HG03432 (cell line): ENCODE results near the gene GATA6.
"Not testable (repeated sequence)": the region's sequence is repeated elsewhere in the genome, so short reads cannot be mapped to it uniquely, and the experiment has no call there.

Experiments used
- ATAC-seq: cut with Tn5 transposase; IDR thresholded peaks from one replicate; pipeline ENCODE4 v1.9.1; 2021; ENCODE audit warnings: mild to moderate bottlenecking, moderate library complexity; ENCODE audit not compliant: unreplicated experiment

GATA6 gene

DNA sequence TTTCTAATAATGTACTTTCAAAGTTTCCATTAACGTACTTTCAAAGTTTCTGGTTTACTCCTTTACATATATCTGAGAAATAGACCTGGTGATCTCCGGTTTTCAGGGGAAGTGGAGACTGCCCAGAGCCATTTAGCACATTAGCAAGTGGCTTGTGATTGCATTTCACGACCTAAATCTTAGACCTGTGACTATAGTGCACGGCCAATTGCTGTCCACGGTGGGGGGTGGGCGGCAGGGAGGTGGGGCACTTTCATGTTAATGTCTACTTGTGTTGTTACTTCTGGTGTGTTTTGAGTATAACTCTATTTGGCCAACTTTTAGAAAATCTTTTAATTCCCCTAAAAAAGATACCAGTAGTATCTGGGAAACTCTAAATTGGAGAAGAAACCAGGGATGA is 11.3 kb downstream of the GATA6 start:
- ATAC-seq, result no peak

DNA sequence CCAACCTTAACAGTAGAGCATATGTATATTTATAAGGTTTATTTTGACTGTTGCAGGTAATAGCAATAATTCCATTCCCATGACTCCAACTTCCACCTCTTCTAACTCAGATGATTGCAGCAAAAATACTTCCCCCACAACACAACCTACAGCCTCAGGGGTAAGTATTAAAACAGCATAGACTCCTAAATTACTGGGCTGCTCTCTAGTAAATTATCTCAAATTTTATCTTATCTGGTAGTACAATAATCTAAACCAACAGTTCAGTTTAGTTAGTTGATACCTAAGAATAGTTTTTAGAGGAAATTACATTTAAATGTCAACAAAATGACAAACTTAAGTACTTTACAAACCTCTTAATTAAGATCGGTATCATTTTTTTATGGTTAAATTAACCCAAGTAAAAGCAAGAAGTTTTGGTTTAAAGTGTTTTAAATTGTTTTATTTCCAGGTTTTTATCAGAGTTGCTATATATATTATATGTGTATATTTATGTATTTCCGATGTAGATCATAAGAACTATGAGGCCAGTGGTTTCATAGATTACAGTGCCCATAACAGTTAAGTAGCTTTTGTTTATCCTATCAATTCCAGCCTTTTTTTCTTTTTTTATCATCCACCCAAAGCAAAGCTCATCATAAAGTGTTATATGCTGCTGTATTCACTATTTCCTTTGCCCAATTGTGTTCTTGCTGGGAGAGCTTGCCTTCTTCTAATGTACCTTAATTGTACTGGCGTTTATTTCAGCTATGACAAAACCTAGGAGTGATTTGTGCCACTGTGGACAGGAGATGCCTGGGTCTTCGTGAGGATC is 13.7 kb downstream of the GATA6 start:
- no peak for ATAC-seq

DNA sequence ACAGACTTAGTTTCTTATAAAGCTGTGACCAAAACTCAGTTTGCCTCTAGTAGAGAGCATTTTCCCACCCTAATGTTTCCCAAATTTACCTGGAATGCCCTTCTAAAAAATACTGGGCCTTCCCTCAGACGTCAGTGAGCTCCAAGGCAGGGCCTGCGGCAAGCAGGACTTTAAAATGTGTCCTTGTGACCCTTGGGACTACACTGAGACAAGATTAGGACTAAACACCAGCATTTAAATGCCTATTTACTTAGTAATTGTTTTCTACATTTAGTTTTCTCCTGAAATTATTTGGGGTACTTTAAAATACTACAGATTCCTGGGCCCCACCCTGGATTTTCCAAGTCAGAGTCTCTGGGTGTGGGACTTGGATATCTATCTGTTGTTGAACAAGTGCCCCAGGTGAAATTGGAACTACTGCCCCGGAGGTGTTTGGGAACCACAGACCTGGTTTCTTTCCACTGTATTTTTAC is 14.3 kb downstream of the GATA6 start:
- ATAC-seq, result no peak

DNA sequence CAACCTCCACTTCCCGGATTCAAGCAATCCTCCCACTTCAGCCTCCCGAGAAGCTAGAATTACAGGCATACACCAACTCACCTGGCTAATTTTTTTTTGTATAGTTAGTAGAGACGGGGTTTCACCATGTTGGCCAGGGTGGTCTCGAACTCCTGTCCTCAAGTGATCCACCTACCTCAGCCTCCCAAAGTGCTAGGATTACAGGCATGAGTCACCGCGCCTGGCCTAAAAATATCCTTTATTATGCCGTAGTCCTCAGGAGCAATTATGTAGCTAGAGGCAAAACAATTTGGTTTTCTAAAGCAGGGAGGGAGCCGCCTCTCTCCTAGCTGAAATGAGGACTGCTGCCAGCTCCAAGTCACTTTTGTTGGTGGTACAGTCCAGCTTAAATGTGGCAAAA is 15.2 kb downstream of the GATA6 start:
- not testable (repeated sequence) for ATAC-seq

DNA sequence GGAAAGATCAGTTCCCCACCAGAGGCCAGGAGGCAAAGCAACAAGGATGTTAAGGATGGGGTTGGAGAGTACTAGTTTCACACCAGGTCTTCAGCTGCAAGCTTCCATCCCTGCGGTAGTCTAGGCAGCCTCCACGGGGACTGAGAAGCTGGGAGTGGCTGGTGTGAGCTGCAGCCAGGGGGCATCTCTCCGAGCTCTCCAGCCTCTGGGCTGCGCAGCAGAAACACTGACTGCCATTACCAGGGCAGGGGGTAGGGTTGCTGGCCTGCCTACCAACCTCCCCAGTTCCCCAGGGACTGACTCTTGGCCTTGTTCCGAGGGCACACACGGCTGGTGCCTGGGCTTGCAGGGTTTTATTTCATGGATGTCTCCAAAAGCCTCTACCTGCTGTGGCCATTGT is 15.9 kb downstream of the GATA6 start:
- ATAC-seq, result no peak

DNA sequence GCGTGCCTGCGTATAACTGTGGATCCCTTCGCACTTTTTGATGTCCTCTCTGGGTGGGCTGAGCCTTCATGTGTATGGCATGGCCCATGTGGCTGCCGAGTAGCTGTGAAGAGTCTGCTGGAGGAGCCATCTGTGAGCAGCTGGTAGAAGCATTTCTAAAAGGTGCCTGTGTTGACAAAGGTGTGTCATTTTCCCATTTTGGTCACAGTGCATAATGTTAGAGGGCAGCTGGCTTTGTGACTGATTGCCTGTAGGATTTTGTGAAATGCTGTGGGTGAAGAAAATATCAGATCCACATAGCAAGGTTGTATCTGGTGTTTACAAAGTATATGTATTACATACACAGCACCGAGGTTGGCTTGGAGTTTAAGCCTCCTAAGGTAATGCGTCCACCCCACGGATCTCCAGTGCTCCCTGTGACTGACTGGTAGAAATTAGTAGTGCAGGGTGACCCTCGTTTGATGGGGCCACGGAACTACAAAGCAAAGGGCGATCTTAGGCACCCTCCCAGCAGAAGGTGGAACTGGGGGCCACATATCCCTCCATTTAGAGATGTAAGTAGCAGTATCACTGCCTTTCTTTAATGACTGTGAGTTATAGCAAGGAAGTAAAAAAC is 16.5 kb downstream of the GATA6 start:
- no peak for ATAC-seq

DNA sequence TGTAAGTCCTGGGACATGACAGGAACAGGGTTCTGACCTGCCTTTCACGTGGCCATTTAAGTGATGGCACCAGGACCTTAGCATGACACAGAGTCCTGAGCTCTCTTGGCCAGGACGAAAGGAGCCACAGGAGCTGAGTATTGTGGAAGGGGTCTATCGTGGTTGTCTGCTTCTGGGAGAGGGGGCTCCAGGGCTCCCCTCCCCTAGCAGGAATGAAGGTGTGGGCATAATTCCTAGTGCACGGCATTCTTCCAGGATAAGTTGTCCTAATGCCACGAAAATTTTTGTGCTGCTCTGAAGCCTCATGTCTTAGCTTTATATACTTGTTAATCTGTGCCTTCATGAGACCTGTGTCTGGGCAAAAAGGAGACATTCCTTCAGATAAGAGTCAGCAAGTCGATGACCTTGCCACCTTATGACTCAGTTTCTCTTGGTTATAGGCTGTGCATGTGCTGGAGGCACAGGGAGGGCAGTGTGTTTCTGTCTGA is 17.1 kb downstream of the GATA6 start:
- no peak for ATAC-seq

DNA sequence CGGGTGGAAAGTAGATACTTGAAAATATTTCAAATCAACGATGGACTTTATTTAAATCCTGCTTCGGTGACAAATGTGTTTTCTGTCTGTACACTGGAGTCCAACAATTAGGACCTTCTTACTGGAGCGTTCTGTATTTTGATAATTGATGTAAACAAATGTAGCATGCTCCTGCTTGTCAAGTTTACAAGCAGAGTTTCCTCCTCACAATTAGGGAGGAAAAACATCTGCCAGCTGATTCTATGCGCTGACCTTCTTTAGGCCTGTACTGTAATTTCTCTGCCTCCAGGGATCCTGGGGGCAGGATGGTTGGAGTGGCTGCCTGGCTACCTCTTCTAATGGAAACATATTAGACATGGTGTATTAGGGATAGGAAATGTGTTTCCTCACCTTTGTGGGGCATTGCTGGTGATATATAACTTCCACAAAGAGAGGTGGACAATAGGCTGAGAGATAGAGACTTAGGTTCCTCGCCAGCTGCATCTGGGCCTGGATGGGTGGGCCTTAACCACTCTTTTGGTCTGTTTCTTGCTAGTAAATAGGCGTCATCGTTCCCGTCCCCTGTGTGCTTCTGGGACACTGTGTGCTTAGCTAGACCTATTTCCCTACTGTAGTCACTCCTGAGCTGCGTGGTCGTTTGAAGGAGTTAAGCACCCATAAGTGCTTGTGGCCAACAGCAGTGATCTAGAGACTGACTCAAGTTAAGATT is 19.3 kb downstream of the GATA6 start:
- ATAC-seq, result no peak

DNA sequence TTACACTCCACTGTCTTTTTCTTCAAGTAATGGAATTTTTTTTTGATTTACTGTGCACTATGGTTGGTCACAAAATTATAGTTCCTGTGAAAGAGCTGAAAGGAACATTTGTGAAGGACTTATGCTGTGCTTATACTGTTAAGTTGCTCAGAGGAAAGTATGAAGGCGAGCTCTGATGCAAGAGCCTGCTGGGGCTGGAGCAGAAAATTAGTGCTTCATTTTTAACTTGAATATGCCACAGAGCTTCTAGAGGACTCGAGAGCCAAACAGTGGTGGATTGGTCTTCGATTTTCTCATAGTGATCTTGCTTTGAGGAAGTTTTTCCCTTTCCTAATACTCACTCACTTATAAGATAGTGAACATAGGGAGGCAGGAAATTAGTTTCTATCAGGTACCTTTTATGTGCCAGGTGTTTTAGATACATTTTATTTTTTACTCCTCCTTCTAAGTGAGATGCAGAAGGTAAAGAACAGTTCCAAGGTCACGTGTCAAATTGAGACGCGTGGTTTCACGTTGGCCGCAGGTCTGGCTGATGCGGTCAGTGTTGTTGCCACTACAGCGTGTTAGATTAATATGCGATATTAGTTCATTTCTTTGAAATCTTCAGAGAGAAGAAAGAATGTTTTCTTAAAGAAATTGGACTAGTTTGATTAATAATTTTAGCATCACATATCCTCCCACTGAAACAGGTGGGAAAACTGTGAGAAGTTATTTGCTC is 20.2 kb downstream of the GATA6 start:
- ATAC-seq, result no peak

DNA sequence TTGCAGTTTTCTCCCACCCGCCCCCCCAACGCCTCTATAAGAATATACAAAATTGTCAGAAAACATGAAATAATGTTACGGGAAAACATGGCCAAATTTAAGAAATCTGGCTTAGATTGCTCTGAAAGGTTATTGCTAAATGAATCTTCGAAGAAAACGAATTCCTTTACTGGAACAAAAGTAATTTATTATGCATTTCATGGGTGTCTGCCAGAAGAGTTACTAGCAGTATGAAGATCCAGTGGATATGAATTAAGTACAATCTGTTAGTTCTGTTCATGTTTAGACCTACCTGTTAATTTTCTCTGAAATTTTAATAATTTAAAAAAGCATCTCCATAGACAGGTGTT is 21.9 kb downstream of the GATA6 start:
- ATAC-seq, result no peak

DNA sequence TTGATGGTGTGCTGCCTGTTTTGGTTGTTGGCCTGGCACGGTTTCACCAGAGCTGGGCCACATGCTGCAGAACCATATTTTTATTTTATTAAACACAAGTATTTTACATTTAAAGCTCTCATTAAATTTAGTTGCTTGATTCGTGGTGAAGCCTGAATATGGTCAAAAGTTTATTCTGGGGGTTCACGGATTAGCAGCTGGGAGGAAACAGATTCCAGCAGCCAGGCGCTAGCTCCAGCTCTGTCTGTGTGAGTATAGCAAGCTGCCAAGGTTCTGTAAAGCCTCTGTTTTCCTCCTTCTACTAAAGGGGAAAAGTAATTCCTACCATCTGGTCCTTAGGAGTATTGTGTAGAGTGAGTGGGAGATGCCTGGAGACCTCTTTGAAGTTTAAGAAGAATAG is 22.5 kb downstream of the GATA6 start:
- ATAC-seq, result no peak

DNA sequence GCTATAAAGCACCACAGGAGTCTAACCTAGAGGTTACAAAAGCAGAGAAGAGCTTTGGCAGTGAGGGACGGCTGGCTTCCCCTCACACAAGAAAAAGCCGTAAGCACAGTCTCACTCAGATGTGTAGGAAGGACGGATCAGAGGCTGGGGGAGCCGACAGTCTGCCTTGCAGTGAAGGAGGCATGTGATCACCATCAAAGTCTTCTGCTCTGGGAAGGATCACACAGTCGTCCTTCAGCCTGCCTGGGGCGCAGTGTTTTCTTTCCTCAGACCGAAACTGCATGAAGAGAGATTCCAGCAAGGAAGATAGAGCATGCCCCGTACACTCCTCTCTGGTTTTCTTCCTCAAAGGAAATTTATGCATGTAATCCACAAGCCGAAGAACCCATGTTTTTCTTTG is 24.1 kb downstream of the GATA6 start:
- no peak for ATAC-seq

DNA sequence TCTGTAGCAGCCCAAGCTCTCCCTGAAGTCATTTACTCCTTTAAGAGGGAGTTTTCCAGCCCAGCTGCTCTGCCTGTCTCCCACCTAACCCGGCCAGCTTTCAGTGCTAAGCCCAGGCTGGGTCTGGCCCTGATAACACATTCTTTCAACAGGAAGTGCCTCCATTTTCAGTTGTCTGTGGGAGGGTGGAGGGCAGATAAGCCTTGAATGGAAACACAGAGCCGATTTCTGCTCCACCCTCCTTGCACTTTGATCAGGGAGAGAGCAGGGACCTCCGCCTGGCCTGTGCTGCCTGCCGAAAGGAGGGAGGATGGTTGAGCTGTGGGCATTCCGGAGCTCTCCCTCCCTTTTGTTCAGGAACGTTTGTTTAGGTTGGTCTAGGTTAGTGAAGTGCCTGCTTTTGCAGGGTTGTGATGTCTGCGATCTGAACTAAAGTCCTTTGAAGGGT is 24.8 kb downstream of the GATA6 start:
- no peak for ATAC-seq

DNA sequence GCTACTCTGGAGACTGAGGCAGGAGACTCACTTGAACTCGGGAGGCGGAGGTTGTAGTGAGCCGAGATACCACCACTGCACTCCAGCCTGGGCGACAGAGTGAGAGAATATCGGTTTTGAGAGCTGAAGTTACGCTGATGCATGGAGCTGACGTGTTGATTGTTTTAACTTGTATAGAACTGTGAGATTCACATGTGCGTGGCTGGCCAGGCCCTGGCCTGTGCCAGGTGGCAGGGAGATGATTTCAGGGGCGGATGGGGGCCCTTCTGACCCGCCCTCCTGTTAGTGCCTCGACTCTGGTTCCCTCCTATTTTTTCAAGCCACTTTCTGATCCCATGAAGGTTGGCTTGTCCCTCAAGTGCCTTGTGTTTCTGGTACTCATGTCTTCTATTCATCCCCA is 25.7 kb downstream of the GATA6 start:
- no peak for ATAC-seq

DNA sequence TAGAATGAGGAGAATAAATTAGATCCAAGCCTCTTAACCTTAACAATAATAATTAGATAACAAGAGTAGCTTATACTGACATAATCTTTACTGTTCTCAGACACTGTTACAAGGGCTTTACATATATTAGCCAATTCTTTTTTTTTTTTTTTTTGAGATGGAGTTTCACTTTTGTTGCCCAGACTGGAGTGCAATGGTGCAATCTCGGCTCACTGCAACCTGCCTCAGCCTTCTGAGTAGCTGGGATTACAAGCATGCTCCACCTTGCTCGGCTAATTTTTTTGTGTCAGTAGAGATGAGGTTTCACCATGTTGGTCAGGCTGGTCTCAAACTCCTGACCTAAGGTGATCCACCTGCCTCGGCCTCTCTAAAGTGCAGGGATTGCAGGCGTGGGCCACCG is 27.6 kb downstream of the GATA6 start:
- ATAC-seq, result not testable (repeated sequence)

DNA sequence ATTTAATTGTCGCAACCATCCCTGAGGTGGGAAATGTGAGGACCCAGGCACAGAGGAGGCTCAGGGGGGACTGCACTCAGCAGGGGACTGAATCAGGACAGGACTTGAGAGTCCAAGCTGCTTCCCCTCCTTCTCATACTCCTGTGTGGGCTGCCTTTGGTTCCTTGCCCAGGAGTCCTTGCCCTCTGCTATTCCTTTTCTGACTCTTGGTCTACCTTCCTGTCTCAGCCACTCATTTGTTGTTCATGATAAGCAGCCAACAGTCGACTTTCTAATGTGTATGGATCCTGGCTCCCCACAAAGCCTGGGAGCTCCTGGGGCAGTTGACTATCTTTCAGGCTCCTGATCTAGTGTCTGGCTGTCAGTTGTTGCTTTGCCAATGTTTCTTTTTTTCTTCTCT is 28.3 kb downstream of the GATA6 start:
- no peak for ATAC-seq

DNA sequence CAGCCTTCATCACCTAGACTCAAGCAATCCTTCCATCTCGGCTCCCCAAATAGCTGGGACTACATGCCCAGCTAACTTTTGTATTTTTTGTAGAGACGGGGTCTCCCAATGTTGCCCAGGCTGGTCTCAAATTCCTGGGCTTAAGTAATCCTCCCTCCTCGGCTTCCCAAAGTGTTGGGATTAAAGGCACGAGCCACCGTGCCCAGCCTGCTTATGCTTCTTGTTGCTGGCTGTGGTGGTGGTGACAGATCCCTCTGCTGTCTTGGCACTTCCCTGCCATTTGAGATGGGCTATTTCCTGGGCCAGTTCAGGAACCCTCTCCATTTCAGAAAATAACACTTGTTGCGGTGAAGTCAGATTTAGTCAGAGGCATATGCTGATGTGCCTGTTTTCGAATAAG is 28.8 kb downstream of the GATA6 start:
- ATAC-seq, result no peak

DNA sequence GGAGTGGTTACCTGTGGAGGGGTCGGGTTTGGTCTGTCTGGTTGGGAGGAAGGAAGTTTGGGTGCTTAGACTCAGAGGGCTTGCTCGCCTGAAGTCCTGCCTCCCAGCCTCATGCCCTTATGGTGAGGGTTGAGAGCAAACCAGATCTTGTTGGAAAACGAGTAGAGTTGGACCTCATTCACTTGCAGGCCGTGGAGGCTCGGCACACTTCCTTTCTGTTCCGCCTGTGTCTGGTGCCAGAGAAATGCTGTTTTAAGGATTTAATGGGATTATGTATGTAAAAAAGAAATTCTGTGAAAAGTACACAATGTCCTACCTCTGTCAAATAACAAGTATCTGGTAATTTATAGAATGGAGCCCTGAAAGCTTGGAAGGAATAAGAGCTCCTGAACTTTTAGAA is 29.6 kb downstream of the GATA6 start:
- ATAC-seq, result no peak

DNA sequence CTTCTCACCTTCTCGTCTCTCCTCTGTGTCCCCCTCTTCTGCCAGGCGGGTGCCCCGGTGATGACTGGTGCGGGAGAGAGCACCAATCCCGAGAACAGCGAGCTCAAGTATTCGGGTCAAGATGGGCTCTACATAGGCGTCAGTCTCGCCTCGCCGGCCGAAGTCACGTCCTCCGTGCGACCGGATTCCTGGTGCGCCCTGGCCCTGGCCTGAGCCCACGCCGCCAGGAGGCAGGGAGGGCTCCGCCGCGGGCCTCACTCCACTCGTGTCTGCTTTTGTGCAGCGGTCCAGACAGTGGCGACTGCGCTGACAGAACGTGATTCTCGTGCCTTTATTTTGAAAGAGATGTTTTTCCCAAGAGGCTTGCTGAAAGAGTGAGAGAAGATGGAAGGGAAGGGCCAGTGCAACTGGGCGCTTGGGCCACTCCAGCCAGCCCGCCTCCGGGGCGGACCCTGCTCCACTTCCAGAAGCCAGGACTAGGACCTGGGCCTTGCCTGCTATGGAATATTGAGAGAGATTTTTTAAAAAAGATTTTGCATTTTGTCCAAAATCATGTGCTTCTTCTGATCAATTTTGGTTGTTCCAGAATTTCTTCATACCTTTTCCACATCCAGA is 31.3 kb downstream of the GATA6 start:
- no peak for ATAC-seq

DNA sequence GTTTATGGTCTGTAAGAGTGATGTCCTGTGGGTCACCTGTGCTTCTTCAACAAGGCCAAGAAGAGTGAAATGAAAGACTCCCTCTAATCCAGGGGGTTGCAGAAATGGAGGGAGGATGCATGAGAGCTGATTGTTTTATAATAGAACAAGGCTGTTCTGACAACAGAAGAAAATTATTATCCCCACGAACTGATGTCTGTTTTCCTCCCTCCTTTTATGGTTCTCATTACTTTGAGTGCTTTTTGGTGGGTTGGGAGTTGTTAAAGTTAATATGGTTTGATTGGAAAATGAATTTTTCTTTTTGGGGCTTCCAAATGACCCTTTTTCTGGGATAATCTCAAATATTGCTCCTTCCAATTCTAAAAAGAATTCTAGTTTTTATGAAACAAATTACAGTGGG is 33.6 kb downstream of the GATA6 start:
- no peak for ATAC-seq
